WERI-Rb-1 (cell line): ENCODE measurements around the gene SPATA16.

Source experiments
- DNase-seq: peaks from one replicate; pipeline ENCODE4 v3.0.0-alpha.2; 2020
- H3K27ac ChIP-seq: fragments of 250-450 bp; sonication (Bioruptor Pico); 2 replicates; pipeline ENCODE4 v1.5.1; 2020; ENCODE audit warnings: mild to moderate bottlenecking, moderate library complexity
- H3K27me3 ChIP-seq: fragments of 250-450 bp; sonication (Bioruptor Pico); 2 replicates; pipeline ENCODE4 v1.5.1; 2021; ENCODE audit warnings: mild to moderate bottlenecking, low read depth, moderate library complexity; ENCODE audit not compliant: insufficient read depth, severe bottlenecking
- H3K36me3 ChIP-seq: fragments of 250-450 bp; sonication (Bioruptor Pico); 2 replicates; pipeline ENCODE4 v1.5.1; 2020; ENCODE audit warnings: mild to moderate bottlenecking, moderate library complexity
- H3K4me3 ChIP-seq: 2 replicates; pipeline ENCODE4 v1.5.1; 2011; ENCODE audit warnings: low read depth, mild to moderate bottlenecking, control low read depth, low read length
- H3K9me3 ChIP-seq: fragments of 250-450 bp; sonication (Bioruptor Pico); 2 replicates; pipeline ENCODE4 v1.5.1; 2021; ENCODE audit warnings: mild to moderate bottlenecking, moderate library complexity; ENCODE audit not compliant: severe bottlenecking
- CTCF ChIP-seq: IDR thresholded peaks from 2 replicates; pipeline ENCODE4 v1.5.1; 2011; ENCODE audit warnings: low read depth, mild to moderate bottlenecking, control low read depth, inconsistent platforms, low read length

The SPATA16 gene

GRCh38 chr3:172918568-172919296, 222.3 kb downstream of the SPATA16 start:
- no peak overlapping the region for H3K27ac ChIP-seq
- no peak for TF ChIP-seq CTCF
- no peak for DNase-seq

GRCh38 chr3:172918165-172918564, 222.9 kb downstream of the SPATA16 start:
- H3K27ac ChIP-seq = no peak overlapping the region

More at GRCh38 chr3:172918568-172919296, 222.3 kb downstream of the SPATA16 start:
- Histone ChIP-seq H3K9me3 (no peaks in the 10 kb centered on the region), H3K36me3 (no peaks in the 10 kb centered on the region), H3K27me3 (no peaks in the 10 kb centered on the region), H3K4me3 (no peak overlapping the region)

GRCh38 chr3:172915911-172916514, 225.0 kb downstream of the SPATA16 start:
- H3K27ac ChIP-seq = no peak overlapping the region
- DNase-seq = no peak
- H3K9me3 ChIP-seq = no peaks in the 10 kb centered on the region
- no peak for TF ChIP-seq CTCF
- H3K27me3 ChIP-seq = no peaks in the 10 kb centered on the region
- H3K4me3 ChIP-seq = no peak overlapping the region
- H3K36me3 ChIP-seq = no peaks in the 10 kb centered on the region

More at GRCh38 chr3:172918165-172918564, 222.9 kb downstream of the SPATA16 start:
- no peak for DNase-seq
- no peak overlapping the region for H3K4me3 ChIP-seq
- H3K9me3 ChIP-seq = no peaks in the 10 kb centered on the region
- TF ChIP-seq CTCF = no peak
- no peaks in the 10 kb centered on the region for H3K27me3 ChIP-seq
- H3K36me3 ChIP-seq = no peaks in the 10 kb centered on the region

- H3K4me3 ChIP-seq = no peak overlapping the region
- H3K36me3 ChIP-seq = no peaks in the 10 kb centered on the region
- no peaks in the 10 kb centered on the region for H3K27me3 ChIP-seq
- no peak for TF ChIP-seq CTCF
- no peak for DNase-seq
- H3K27ac ChIP-seq = no peak overlapping the region
- H3K9me3 ChIP-seq = no peaks in the 10 kb centered on the region
These were observed 226.2 kb downstream of the SPATA16 start for GRCh38 chr3:172914854-172915253.

GRCh38 chr3:172913911-172914655, 227.0 kb downstream of the SPATA16 start:
- Histone ChIP-seq H3K9me3 (no peaks in the 10 kb centered on the region), H3K27me3 (no peaks in the 10 kb centered on the region), H3K36me3 (no peaks in the 10 kb centered on the region), H3K27ac (no peak overlapping the region), H3K4me3 (no peak overlapping the region)
- TF ChIP-seq CTCF = no peak
- DNase-seq = no peak
